ENCODE results near the gene SLC25A43. TPM values are rescaled to one million over a fixed set of nuclear protein-coding genes. Genes with fewer than 3 reads are reported as not detected.
A peak's percentile ranks its signal among the peaks of the same experiment; 100 is the strongest.

SLC25A43 gene
- total and polyA plus RNA-seq, 2 experiments from 2014 or later: 13.1 to 14.9 TPM

GRCh38 chrX:119410027-119410819 is 11.1 kb downstream of the SLC25A43 start:
- WGBS (ENCODE audit: low lambda C conversion rate, missing lambda C conversion rate): 64% methylated on average over 15 of the region's 15 CpGs
- DNase-seq (ENCODE audit: low spot score): peak; percentile 36
- H3K4me2 ChIP-seq: peak overlapping the region; percentile 49
- no peaks in the 10 kb centered on the region for H4K20me1 ChIP-seq (ENCODE audit: insufficient read depth, poor library complexity, severe bottlenecking)
- H3K27me3 ChIP-seq: no peaks in the 10 kb centered on the region
- H3K36me3 ChIP-seq (replicated peaks; ENCODE audit: insufficient read depth, low read depth): no peaks in the 10 kb centered on the region
- no peak overlapping the region for H3K4me3 ChIP-seq
- H3K4me1 ChIP-seq (ENCODE audit: insufficient read depth): no peaks in the 10 kb centered on the region
- no peak overlapping the region for H2AFZ ChIP-seq
- TF ChIP-seq EZH2 (IDR thresholded peaks at IDR 0.05; ENCODE audit: borderline replicate concordance) (no peak), EZH2phosphoT487 (IDR thresholded peaks at IDR 0.05; ENCODE audit: low read depth, severe bottlenecking, unreplicated experiment) (no peak), CTCF (IDR thresholded peaks at IDR 0.05; ENCODE audit: poor library complexity) (no peak)
- no peaks in the 10 kb centered on the region for H3K9me3 ChIP-seq (ENCODE audit: low read depth)
- H3K27ac ChIP-seq: peak overlapping the region; percentile 73
- H3K9me2 ChIP-seq (replicated peaks; ENCODE audit: insufficient read depth): no peaks in the 10 kb centered on the region
- H3K79me2 ChIP-seq: no peaks in the 10 kb centered on the region

- Histone ChIP-seq H3K9me2 (replicated peaks; ENCODE audit: insufficient read depth) (no peaks in the 10 kb centered on the region), H3K4me1 (ENCODE audit: insufficient read depth) (no peaks in the 10 kb centered on the region), H3K27ac (peak overlapping the region; percentile 73), H3K27me3 (no peaks in the 10 kb centered on the region), H3K4me3 (no peak overlapping the region), H4K20me1 (ENCODE audit: insufficient read depth, poor library complexity, severe bottlenecking) (no peaks in the 10 kb centered on the region), H2AFZ (no peak overlapping the region), H3K79me2 (no peaks in the 10 kb centered on the region), H3K9me3 (ENCODE audit: low read depth) (no peaks in the 10 kb centered on the region), H3K4me2 (no peak overlapping the region), H3K36me3 (replicated peaks; ENCODE audit: insufficient read depth, low read depth) (no peaks in the 10 kb centered on the region)
- TF ChIP-seq EZH2 (IDR thresholded peaks at IDR 0.05; ENCODE audit: borderline replicate concordance) (no peak), CTCF (IDR thresholded peaks at IDR 0.05; ENCODE audit: poor library complexity) (no peak), EZH2phosphoT487 (IDR thresholded peaks at IDR 0.05; ENCODE audit: low read depth, severe bottlenecking, unreplicated experiment) (no peak)
- no peak for DNase-seq (ENCODE audit: low spot score)
- 86% methylated on average over 3 of the region's 3 CpGs for WGBS (ENCODE audit: low lambda C conversion rate, missing lambda C conversion rate)
These were observed 11.7 kb downstream of the SLC25A43 start for GRCh38 chrX:119410854-119411253.

- WGBS (ENCODE audit: low lambda C conversion rate, missing lambda C conversion rate): 66% methylated on average over 7 of the region's 7 CpGs
- Histone ChIP-seq H4K20me1 (ENCODE audit: insufficient read depth, poor library complexity, severe bottlenecking) (no peaks in the 10 kb centered on the region), H3K79me2 (no peaks in the 10 kb centered on the region), H3K4me3 (no peak overlapping the region), H3K27ac (no peak overlapping the region), H3K4me1 (ENCODE audit: insufficient read depth) (no peaks in the 10 kb centered on the region), H3K36me3 (replicated peaks; ENCODE audit: insufficient read depth, low read depth) (no peaks in the 10 kb centered on the region), H3K4me2 (no peak overlapping the region), H3K9me3 (ENCODE audit: low read depth) (no peaks in the 10 kb centered on the region), H2AFZ (no peak overlapping the region), H3K9me2 (replicated peaks; ENCODE audit: insufficient read depth) (no peaks in the 10 kb centered on the region), H3K27me3 (no peaks in the 10 kb centered on the region)
- DNase-seq (ENCODE audit: low spot score): no peak
- TF ChIP-seq CTCF (IDR thresholded peaks at IDR 0.05; ENCODE audit: poor library complexity): no peak
- TF ChIP-seq EZH2 (IDR thresholded peaks at IDR 0.05; ENCODE audit: borderline replicate concordance): no peak
- TF ChIP-seq EZH2phosphoT487 (IDR thresholded peaks at IDR 0.05; ENCODE audit: low read depth, severe bottlenecking, unreplicated experiment): no peak
These were observed 12.8 kb downstream of the SLC25A43 start for GRCh38 chrX:119411959-119412358.
